Neutrophil (primary cell): ENCODE measurements around the gene BACH2.

Source experiments
- H3K27ac ChIP-seq: fragments of 200-600 bp; sonication (generic); 2 replicates; pipeline ENCODE4 v1.5.1; 2016; ENCODE audit warnings: mild to moderate bottlenecking, moderate library complexity
- H3K27me3 ChIP-seq: fragments of 200-600 bp; sonication (generic); 2 replicates; pipeline ENCODE4 v1.6.0; 2016; ENCODE audit warnings: mild to moderate bottlenecking
- H3K36me3 ChIP-seq: fragments of 200-600 bp; sonication (generic); 2 replicates; pipeline ENCODE4 v1.5.1; 2017
- H3K4me1 ChIP-seq, 2 experiments: fragments of 200-600 bp in 1 of 2; sonication (generic) in 1 of 2; 1 replicate in 1 of 2; 2 replicates in 1 of 2; pipeline versions ENCODE4 v1.5.1 to v1.6.1; 2013 to 2016; ENCODE audit warnings: low read depth in 1 of 2, low read length in 1 of 2, mild to moderate bottlenecking in 1 of 2, moderate library complexity in 1 of 2; ENCODE audit not compliant: control insufficient read depth in 1 of 2, insufficient read depth in 1 of 2
- H3K4me3 ChIP-seq, 2 experiments: fragments of 200-600 bp in 1 of 2; sonication (generic) in 1 of 2; 1 replicate in 1 of 2; 2 replicates in 1 of 2; pipeline ENCODE4 v1.5.1; 2013 to 2016; ENCODE audit warnings: low read depth in 1 of 2, low read length in 1 of 2, mild to moderate bottlenecking in 1 of 2, moderate library complexity in 1 of 2
- H3K9me3 ChIP-seq: fragments of 200-600 bp; sonication (generic); 2 replicates; pipeline ENCODE4 v1.5.1; 2016
- TF ChIP-seq, protein P1 (sequence below): fragments of 200-600 bp; sonication (generic); IDR thresholded peaks from 2 replicates; pipeline ENCODE4 v1.5.1; 2016; ENCODE audit warnings: antibody characterized with exemption

Gene BACH2

DNA sequence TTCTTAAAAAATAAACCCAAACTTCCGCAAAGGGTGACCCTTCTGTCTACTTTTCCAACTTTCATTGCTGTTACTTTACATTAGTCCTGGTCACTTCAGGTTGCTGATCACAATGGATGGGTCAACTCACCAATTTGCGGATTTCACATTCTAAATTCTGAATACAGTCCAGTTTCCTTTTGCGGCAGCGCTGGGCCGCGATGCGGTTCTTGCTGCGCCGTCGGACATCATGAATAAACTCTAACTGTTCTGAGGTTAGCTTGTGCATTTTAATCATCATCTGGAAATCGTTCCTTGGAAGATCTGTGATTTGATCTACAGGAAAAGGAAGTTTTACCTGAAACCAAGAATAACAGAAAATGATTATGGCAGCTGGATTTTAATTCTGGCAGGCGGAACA is 358.6 kb downstream of the BACH2 start:
- H3K27ac ChIP-seq: no peak overlapping the region
- H3K4me1 ChIP-seq: no peaks in the 10 kb centered on the region
- no peak overlapping the region for H3K4me3 ChIP-seq
- H3K9me3 ChIP-seq: no peaks in the 10 kb centered on the region
- TF ChIP-seq, protein P1, sequence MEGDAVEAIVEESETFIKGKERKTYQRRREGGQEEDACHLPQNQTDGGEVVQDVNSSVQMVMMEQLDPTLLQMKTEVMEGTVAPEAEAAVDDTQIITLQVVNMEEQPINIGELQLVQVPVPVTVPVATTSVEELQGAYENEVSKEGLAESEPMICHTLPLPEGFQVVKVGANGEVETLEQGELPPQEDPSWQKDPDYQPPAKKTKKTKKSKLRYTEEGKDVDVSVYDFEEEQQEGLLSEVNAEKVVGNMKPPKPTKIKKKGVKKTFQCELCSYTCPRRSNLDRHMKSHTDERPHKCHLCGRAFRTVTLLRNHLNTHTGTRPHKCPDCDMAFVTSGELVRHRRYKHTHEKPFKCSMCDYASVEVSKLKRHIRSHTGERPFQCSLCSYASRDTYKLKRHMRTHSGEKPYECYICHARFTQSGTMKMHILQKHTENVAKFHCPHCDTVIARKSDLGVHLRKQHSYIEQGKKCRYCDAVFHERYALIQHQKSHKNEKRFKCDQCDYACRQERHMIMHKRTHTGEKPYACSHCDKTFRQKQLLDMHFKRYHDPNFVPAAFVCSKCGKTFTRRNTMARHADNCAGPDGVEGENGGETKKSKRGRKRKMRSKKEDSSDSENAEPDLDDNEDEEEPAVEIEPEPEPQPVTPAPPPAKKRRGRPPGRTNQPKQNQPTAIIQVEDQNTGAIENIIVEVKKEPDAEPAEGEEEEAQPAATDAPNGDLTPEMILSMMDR: no peak
- no peaks in the 10 kb centered on the region for H3K27me3 ChIP-seq
- no peaks in the 10 kb centered on the region for H3K36me3 ChIP-seq

DNA sequence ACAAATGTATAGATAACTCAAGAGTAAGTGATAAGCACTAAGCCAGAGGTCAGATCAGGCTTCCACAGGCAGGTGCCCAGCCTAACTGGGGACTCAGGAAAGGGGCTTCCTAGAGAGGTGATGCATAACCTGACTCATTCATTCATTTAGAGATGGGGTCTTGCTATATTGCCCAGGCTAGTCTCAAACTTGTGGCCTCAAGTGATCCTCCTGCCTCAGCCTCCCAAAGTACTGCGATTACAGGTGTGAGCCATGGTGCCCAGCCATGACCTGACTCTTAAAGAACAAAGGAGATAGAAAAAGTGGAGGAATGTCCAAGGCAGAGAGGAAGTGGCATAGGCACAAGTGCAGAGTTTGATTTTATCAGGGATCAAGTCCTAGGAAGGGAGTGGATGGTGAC is 360.5 kb downstream of the BACH2 start:
- Histone ChIP-seq H3K27me3 (no peaks in the 10 kb centered on the region), H3K36me3 (no peaks in the 10 kb centered on the region), H3K9me3 (no peaks in the 10 kb centered on the region), H3K4me1 (no peaks in the 10 kb centered on the region), H3K4me3 (no peak overlapping the region), H3K27ac (no peak overlapping the region)
- TF ChIP-seq, protein P1: no peak

DNA sequence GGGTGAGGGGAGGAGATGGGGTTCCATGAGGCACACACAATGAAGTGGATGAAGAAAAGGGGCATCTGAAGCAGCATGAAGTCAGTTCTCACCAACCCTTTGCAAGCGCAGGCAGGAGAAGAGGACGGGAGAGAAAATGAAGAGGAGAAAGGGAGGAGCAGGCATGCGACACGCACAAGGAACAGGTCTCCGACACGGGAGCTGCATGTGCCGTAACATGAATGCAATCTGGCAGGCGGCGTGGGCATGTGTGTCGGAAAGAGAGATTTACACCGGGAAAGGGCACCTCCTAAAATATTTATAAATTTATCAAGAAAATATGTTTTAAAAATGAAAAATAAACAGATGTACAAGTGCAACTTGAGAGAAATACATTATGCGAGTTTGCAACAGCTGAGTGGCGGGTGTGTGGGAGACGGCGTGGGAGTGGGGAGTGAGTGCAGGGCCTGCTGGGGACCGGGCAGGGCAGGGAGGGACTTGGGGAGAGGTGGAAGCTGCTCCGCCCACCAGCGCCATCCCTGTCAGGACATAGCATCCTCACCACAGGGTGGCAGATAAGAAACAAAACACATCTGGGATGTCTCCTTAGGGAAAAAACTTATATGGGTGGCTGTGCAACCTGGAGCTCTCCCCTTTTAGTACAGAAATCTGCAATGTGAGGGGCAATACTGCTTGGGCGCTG is 361.8 kb downstream of the BACH2 start:
- TF ChIP-seq, protein P1: no peak
- H3K4me3 ChIP-seq: no peak overlapping the region
- H3K27me3 ChIP-seq: no peaks in the 10 kb centered on the region
- H3K27ac ChIP-seq: no peak overlapping the region
- no peaks in the 10 kb centered on the region for H3K36me3 ChIP-seq
- no peaks in the 10 kb centered on the region for H3K9me3 ChIP-seq
- H3K4me1 ChIP-seq: no peaks in the 10 kb centered on the region

DNA sequence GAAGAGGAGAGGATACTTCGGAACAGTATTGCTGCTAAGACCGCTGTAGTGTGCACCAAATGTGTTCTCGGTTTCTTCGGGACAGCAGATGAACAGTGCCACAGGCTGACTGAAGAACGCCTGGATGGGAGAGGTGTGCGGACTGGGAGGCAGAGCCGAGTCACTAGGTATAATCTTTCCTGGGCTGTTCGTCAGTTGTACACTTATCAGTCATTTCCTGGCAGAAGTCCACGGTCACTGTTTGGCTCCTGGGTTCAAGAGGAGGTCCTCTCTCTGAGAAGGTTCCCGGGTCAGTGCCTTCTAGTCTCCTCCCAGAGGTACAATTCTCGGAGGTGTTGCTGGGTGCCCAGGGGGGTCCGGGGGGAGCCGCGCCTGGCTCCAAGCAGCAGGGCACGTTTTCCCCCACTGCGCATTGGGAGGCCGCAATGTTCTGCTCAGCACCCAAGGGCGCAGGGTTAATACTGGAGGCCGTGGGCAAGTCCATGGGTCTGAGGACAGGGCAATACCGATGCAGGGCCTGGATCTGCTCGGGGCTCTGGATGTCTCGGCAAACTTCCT is 364.3 kb downstream of the BACH2 start:
- H3K4me1 ChIP-seq: no peaks in the 10 kb centered on the region
- H3K27me3 ChIP-seq: no peaks in the 10 kb centered on the region
- no peak overlapping the region for H3K4me3 ChIP-seq
- TF ChIP-seq, protein P1: no peak
- H3K27ac ChIP-seq: no peak overlapping the region
- no peaks in the 10 kb centered on the region for H3K9me3 ChIP-seq
- H3K36me3 ChIP-seq: no peaks in the 10 kb centered on the region

DNA sequence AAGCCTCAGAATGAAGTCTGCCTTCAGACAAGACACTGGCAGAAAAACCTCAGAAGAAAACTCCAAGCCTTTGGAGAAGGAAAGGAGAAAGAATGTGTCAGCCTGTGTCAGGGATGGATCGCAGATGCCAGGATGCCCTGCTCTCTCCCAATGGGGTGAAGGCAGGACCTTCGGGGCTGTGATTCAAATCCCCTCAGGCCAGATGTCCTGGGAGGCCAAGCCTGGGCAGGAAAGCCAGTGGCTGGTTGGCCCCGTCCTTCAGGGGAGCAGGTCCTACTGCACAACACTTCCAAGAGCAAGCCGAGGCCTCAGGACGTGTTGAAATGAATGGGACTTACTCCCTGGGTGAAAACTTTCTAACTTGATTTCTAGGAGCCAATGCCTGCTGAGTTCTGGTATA is 365.9 kb downstream of the BACH2 start:
- TF ChIP-seq, protein P1: no peak
- H3K4me1 ChIP-seq: no peaks in the 10 kb centered on the region
- H3K36me3 ChIP-seq: no peaks in the 10 kb centered on the region
- no peak overlapping the region for H3K27ac ChIP-seq
- no peaks in the 10 kb centered on the region for H3K27me3 ChIP-seq
- H3K9me3 ChIP-seq: no peaks in the 10 kb centered on the region
- no peak overlapping the region for H3K4me3 ChIP-seq
